SK-N-SH (cell line): Measurements from ENCODE around the gene TBL1X. TPM values are rescaled to one million over a fixed set of nuclear protein-coding genes. Genes with fewer than 3 reads are reported as not detected.

Experiments
- CTCF ChIA-PET: fragments of 300-600, 350-600 bp; formaldehyde crosslinking; extraction: SDS; loops from one replicate; lab custom pipeline; 2021; lab: Yijun Ruan, JAX
- POLR2A ChIA-PET: fragments of 350-600 bp; sonication (Branson Sonifier 250); formaldehyde crosslinking; extraction: SDS; loops from one replicate; lab custom pipeline; 2020; ENCODE audit warnings: antibody characterized with exemption, inconsistent platforms; lab: Yijun Ruan, JAX
- DNase-seq: peaks from one replicate; pipeline ENCODE4 v3.0.0; 2012
- H2AFZ ChIP-seq: fragments of 200-600 bp; sonication (generic); 2 replicates; pipeline ENCODE4 v1.8.1; 2016; ENCODE audit warnings: antibody characterized with exemption, mild to moderate bottlenecking, low read depth
- H3F3A ChIP-seq: fragments of 200-600 bp; sonication (generic); replicated peaks from 2 replicates; pipeline ENCODE3; 2016; ENCODE audit warnings: antibody characterized with exemption, mild to moderate bottlenecking; ENCODE audit not compliant: insufficient read depth
- H3K27ac ChIP-seq, 2 experiments: fragments of 200-500 bp in 1 of 2; fragments of 200-600 bp in 1 of 2; sonication (Bioruptor generic) in 1 of 2; sonication (generic), shearing (Covaris generic) in 1 of 2; 2 replicates each; pipeline versions ENCODE4 v1.5.1 to v1.6.1; 2014 to 2016; ENCODE audit warnings: low read depth in 2 of 2, inconsistent platforms in 1 of 2, low read length in 1 of 2, mild to moderate bottlenecking in 1 of 2, mixed read lengths in 1 of 2
- H3K27me3 ChIP-seq: fragments of 200-600 bp; sonication (generic), shearing (Covaris generic); 2 replicates; pipeline ENCODE4 v1.6.1; 2016; ENCODE audit warnings: mixed run types; ENCODE audit not compliant: insufficient read depth
- H3K36me3 ChIP-seq, 2 experiments: fragments of 200-500 bp in 1 of 2; fragments of 200-600 bp in 1 of 2; sonication (Bioruptor generic) in 1 of 2; sonication (generic) in 1 of 2; replicated peaks in 1 of 2; 2 replicates each; pipeline versions ENCODE3 to v1.5.1; 2014 to 2016; ENCODE audit warnings: low read length in 1 of 2, mild to moderate bottlenecking in 1 of 2; ENCODE audit not compliant: insufficient read depth in 2 of 2, control insufficient read depth in 1 of 2
- H3K4me1 ChIP-seq, 2 experiments: fragments of 200-500 bp in 1 of 2; fragments of 200-600 bp in 1 of 2; sonication (Bioruptor generic) in 1 of 2; sonication (generic), shearing (Covaris generic) in 1 of 2; 2 replicates each; pipeline versions ENCODE4 v1.5.1 to v1.6.1; 2014 to 2016; ENCODE audit warnings: low read depth in 1 of 2, low read length in 1 of 2, mixed run types in 1 of 2; ENCODE audit not compliant: insufficient read depth in 2 of 2, control insufficient read depth in 1 of 2
- H3K4me2 ChIP-seq: fragments of 200-600 bp; sonication (generic), shearing (Covaris generic); 2 replicates; pipeline ENCODE4 v1.6.1; 2017; ENCODE audit warnings: mixed run types
- H3K4me3 ChIP-seq, 2 experiments: fragments of 200-500 bp in 1 of 2; fragments of 200-600 bp in 1 of 2; sonication (Bioruptor generic) in 1 of 2; sonication (generic), shearing (Covaris generic) in 1 of 2; 2 replicates each; pipeline versions ENCODE4 v1.5.1 to v1.8.1; 2014 to 2016; ENCODE audit warnings: low read depth in 2 of 2, inconsistent platforms in 1 of 2, low read length in 1 of 2, mild to moderate bottlenecking in 1 of 2, mixed read lengths in 1 of 2, moderate library complexity in 1 of 2
- H3K79me2 ChIP-seq: fragments of 200-600 bp; sonication (generic); 2 replicates; pipeline ENCODE4 v1.8.1; 2017; ENCODE audit warnings: mild to moderate bottlenecking; ENCODE audit not compliant: insufficient read depth
- H3K9ac ChIP-seq: fragments of 200-600 bp; sonication (generic); 2 replicates; pipeline ENCODE4 v1.6.1; 2017; ENCODE audit warnings: mixed run types
- H3K9me2 ChIP-seq: fragments of 200-600 bp; sonication (generic); 2 replicates; pipeline ENCODE4 v1.6.1; 2017; ENCODE audit warnings: mixed run types
- H3K9me3 ChIP-seq: fragments of 200-600 bp; sonication (generic); 2 replicates; pipeline ENCODE4 v1.6.1; 2017; ENCODE audit warnings: mixed run types, mild to moderate bottlenecking, moderate library complexity
- H4K20me1 ChIP-seq: fragments of 200-600 bp; sonication (generic); 2 replicates; pipeline ENCODE4 v1.6.1; 2017; ENCODE audit warnings: mild to moderate bottlenecking, mixed run types; ENCODE audit not compliant: insufficient read depth
- CHD2 ChIP-seq: fragments of 150-350 bp; IDR thresholded peaks from 2 replicates; pipeline ENCODE4 v1.6.1; 2018; ENCODE audit warnings: low read length; ENCODE audit not compliant: partially characterized antibody
- ELF1 ChIP-seq: IDR thresholded peaks from 2 replicates; pipeline ENCODE4 v1.4.0; 2012
- EZH2phosphoT487 ChIP-seq: fragments of 200-600 bp; sonication (generic); IDR thresholded peaks from 2 replicates; pipeline ENCODE4 v1.6.1; 2017; ENCODE audit warnings: low read depth, mixed run types, mild to moderate bottlenecking, antibody characterized with exemption, moderate library complexity, borderline replicate concordance
- FOXJ3 ChIP-seq: sonication (generic); formaldehyde crosslinking; IDR thresholded peaks from 2 replicates; pipeline ENCODE4 v1.5.1; 2020; ENCODE audit warnings: mild to moderate bottlenecking, missing genetic modification reagents
- FOXM1 ChIP-seq: IDR thresholded peaks from 2 replicates; pipeline ENCODE4 v1.4.0; 2012; ENCODE audit warnings: low read depth, mild to moderate bottlenecking
- GABPA ChIP-seq: IDR thresholded peaks from 2 replicates; pipeline ENCODE4 v1.4.0; 2012; ENCODE audit warnings: low read depth, mild to moderate bottlenecking
- GATA2 ChIP-seq: sonication (generic); formaldehyde crosslinking; IDR thresholded peaks from 2 replicates; pipeline ENCODE4 v1.5.0; 2020; ENCODE audit warnings: mild to moderate bottlenecking, missing genetic modification reagents
- IRF3 ChIP-seq: fragments of 150-350 bp; IDR thresholded peaks from 2 replicates; pipeline ENCODE4 v1.6.1; 2016; ENCODE audit warnings: mild to moderate bottlenecking, low read depth, low read length
- MAX ChIP-seq: IDR thresholded peaks from 2 replicates; pipeline ENCODE4 v1.4.0; 2012; ENCODE audit warnings: low read depth
- MEF2A ChIP-seq: IDR thresholded peaks from 2 replicates; pipeline ENCODE4 v1.4.0; 2012; ENCODE audit warnings: low read depth, borderline replicate concordance
- MXI1 ChIP-seq: IDR thresholded peaks from 2 replicates; pipeline ENCODE4 v1.6.1; 2012; ENCODE audit warnings: mild to moderate bottlenecking, low read depth, low read length, improper control_type of control experiment
- NFIC ChIP-seq: IDR thresholded peaks from 2 replicates; pipeline ENCODE4 v1.4.0; 2012; ENCODE audit warnings: borderline replicate concordance
- PBX3 ChIP-seq: IDR thresholded peaks from 2 replicates; pipeline ENCODE4; 2012
- POLR2AphosphoS5 ChIP-seq: IDR thresholded peaks from 2 replicates; pipeline ENCODE4 v1.6.1; 2012; ENCODE audit warnings: low read depth, low read length
- RAD21 ChIP-seq: IDR thresholded peaks from 2 replicates; pipeline ENCODE4 v1.6.1; 2012; ENCODE audit warnings: mild to moderate bottlenecking, low read length
- RCOR1 ChIP-seq: fragments of 150-350 bp; IDR thresholded peaks from 2 replicates; pipeline ENCODE4 v1.6.1; 2017; ENCODE audit warnings: antibody characterized with exemption, low read length
- RFX5 ChIP-seq: IDR thresholded peaks from 2 replicates; pipeline ENCODE4 v1.6.1; 2012; ENCODE audit warnings: mild to moderate bottlenecking, improper control_type of control experiment, low read length
- SIN3A ChIP-seq: IDR thresholded peaks from 2 replicates; pipeline ENCODE4 v1.6.1; 2012; ENCODE audit warnings: low read depth, mild to moderate bottlenecking, low read length, moderate library complexity, borderline replicate concordance
- TAF1 ChIP-seq: IDR thresholded peaks from 2 replicates; pipeline ENCODE4 v1.6.1; 2012; ENCODE audit warnings: low read depth, mild to moderate bottlenecking, low read length, moderate library complexity, borderline replicate concordance
- USF1 ChIP-seq: IDR thresholded peaks from 2 replicates; pipeline ENCODE4 v1.4.0; 2012; ENCODE audit warnings: low read depth, borderline replicate concordance
- ZBTB33 ChIP-seq: IDR thresholded peaks from 2 replicates; pipeline ENCODE4 v1.4.0; 2012; ENCODE audit warnings: low read depth, borderline replicate concordance
- WGBS: methylation state at CpG from one replicate; pipeline ENCODE4 v1.1.6; 2017; ENCODE audit warnings: low lambda C conversion rate; 5-methylcytosine and 5-hydroxymethylcytosine counted together
- polyA plus RNA-seq, 3 experiments: library from polyadenylated mRNA; depleted of rRNA; stranded (reverse); fragments of >200 nt; gene quantifications; 2 replicates each; pipeline ENCODE4 v1.2.3, GENCODE V29; 2012

The TBL1X gene
- polyA plus RNA-seq, 1 of the 3 experiments (the other 2 are of a cell fraction) = 10.6 TPM

- H3K27me3 ChIP-seq = peaks cover 11% of the 10 kb centered on the region; the same call in 1 of the 2 replicates
- CTCF ChIA-PET = no interaction called here
- H4K20me1 ChIP-seq = peaks cover 33% of the 10 kb centered on the region
- peaks cover 50% of the 10 kb centered on the region for H3K79me2 ChIP-seq
- H3K9me3 ChIP-seq = no peaks in the 10 kb centered on the region
- POLR2A ChIA-PET = no interaction called here
- peaks cover 10% of the 10 kb centered on the region for H3F3A ChIP-seq
- H3K27ac ChIP-seq = no peak overlapping the region; a peak in 1 of 4 replicates
- WGBS = under 1% methylated on average over 22 of the region's 31 CpGs
- H3K9me2 ChIP-seq = no peaks in the 10 kb centered on the region
- DNase-seq = peak; percentile 65
- no peaks in the 10 kb centered on the region for H3K36me3 ChIP-seq
- H3K4me3 ChIP-seq = peak overlapping the region; percentile 61 to 71
- H2AFZ ChIP-seq = no peak overlapping the region
- H3K9ac ChIP-seq = no peak overlapping the region; the same call in 1 of the 2 replicates
- TF ChIP-seq RCOR1 (no peak), MXI1 (peak; percentile 65; the same call in 1 of the 2 replicates), ELF1 (no peak), MAX (peak; percentile 63; the same call in 1 of the 2 replicates), GABPA (no peak), GATA2 (CRISPR knock-in tag) (no peak), RFX5 (no peak), USF1 (no peak), NFIC (no peak), PBX3 (no peak), RAD21 (no peak), CHD2 (no peak), POLR2AphosphoS5 (no peak), TAF1 (no peak), EZH2phosphoT487 (no peak)
- peak overlapping the region; percentile 70 for H3K4me2 ChIP-seq
- peaks cover 10 to 13% of the 10 kb centered on the region in 2 experiments; a peak in 3 of 4 replicates for H3K4me1 ChIP-seq
Measured at GRCh38 chrX:9466124-9466495, 1.3 kb downstream of the TBL1X start.

GRCh38 chrX:9466736-9467135 lies 1.9 kb downstream of the TBL1X start:
- WGBS = 40% methylated on average over 6 of the region's 6 CpGs

More at GRCh38 chrX:9466736-9467135, 1.9 kb downstream of the TBL1X start:
- no peak overlapping the region for H3K27ac ChIP-seq
- no peaks in the 10 kb centered on the region for H3K9me3 ChIP-seq
- H3K36me3 ChIP-seq = no peaks in the 10 kb centered on the region
- H3F3A ChIP-seq = peaks cover 10% of the 10 kb centered on the region
- peaks cover 10 to 13% of the 10 kb centered on the region in 2 experiments; a peak in 3 of 4 replicates for H3K4me1 ChIP-seq
- no peak overlapping the region for H2AFZ ChIP-seq
- peaks cover 11% of the 10 kb centered on the region; the same call in 1 of the 2 replicates for H3K27me3 ChIP-seq
- ChIA-PET POLR2A (no interaction called here), CTCF (no interaction called here)
- peaks cover 34% of the 10 kb centered on the region for H4K20me1 ChIP-seq
- H3K4me2 ChIP-seq = peak overlapping the region; percentile 70
- TF ChIP-seq GATA2 (CRISPR knock-in tag) = no peak
- no peak for TF ChIP-seq NFIC
- TF ChIP-seq RFX5 = no peak
- TF ChIP-seq TAF1 = no peak
- TF ChIP-seq EZH2phosphoT487 = no peak
- TF ChIP-seq USF1 = no peak
- no peak for TF ChIP-seq ZBTB33
- TF ChIP-seq IRF3 = no peak
- no peak for TF ChIP-seq SIN3A
- no peak for TF ChIP-seq FOXM1
- no peak for TF ChIP-seq GABPA
- TF ChIP-seq CHD2 = no peak
- TF ChIP-seq FOXJ3 (CRISPR knock-in tag) = no peak
- TF ChIP-seq MEF2A = no peak
- no peak for TF ChIP-seq POLR2AphosphoS5
- TF ChIP-seq RAD21 = no peak
- peaks cover 56% of the 10 kb centered on the region for H3K79me2 ChIP-seq
- peak overlapping the region; percentile 61 to 71 for H3K4me3 ChIP-seq
- no peak for DNase-seq
- no peaks in the 10 kb centered on the region for H3K9me2 ChIP-seq
- no peak overlapping the region; the same call in 1 of the 2 replicates for H3K9ac ChIP-seq
